GM12878 (cell line): ENCODE data around the gene IL27RA. TPM values are rescaled to one million over a fixed set of nuclear protein-coding genes. Genes with fewer than 3 reads are reported as not detected.

Source experiments
- ATF7 ChIP-seq: fragments of 450-650 bp; IDR thresholded peaks from 2 replicates; pipeline ENCODE4 v1.6.1; 2016; ENCODE audit warnings: low read depth, mild to moderate bottlenecking
- BHLHE40 ChIP-seq, 2 experiments: fragments of 450-650 bp in 1 of 2; IDR thresholded peaks; 2 replicates each; pipeline ENCODE4 v1.6.1; 2011 to 2017; ENCODE audit warnings: low read depth in 2 of 2, borderline replicate concordance in 1 of 2, improper control_type of control experiment in 1 of 2, low read length in 1 of 2, mild to moderate bottlenecking in 1 of 2
- CBFB ChIP-seq: IDR thresholded peaks from 2 replicates; pipeline ENCODE4 v1.6.1; 2016; ENCODE audit warnings: antibody characterized with exemption, low read depth
- CEBPZ ChIP-seq: fragments of 150-350 bp; IDR thresholded peaks from 2 replicates; pipeline ENCODE4 v1.6.1; 2016; ENCODE audit warnings: low read depth, low read length
- CREM ChIP-seq: IDR thresholded peaks from 2 replicates; pipeline ENCODE4 v1.6.1; 2014; ENCODE audit warnings: antibody characterized with exemption, low read depth
- CUX1 ChIP-seq: IDR thresholded peaks from 2 replicates; pipeline ENCODE4 v1.6.1; 2012; ENCODE audit warnings: improper control_type of control experiment, low read depth, low read length; ENCODE audit not compliant: insufficient replicate concordance
- DPF2 ChIP-seq: fragments of 450-650 bp; IDR thresholded peaks from 2 replicates; pipeline ENCODE4 v1.6.1; 2017; ENCODE audit warnings: mild to moderate bottlenecking
- FOXM1 ChIP-seq: IDR thresholded peaks from 2 replicates; pipeline ENCODE4 v1.6.1; 2012; ENCODE audit warnings: low read depth, mild to moderate bottlenecking, inconsistent platforms, low read length, moderate library complexity
- GABPA ChIP-seq: IDR thresholded peaks from 2 replicates; pipeline ENCODE4 v1.6.1; 2014; ENCODE audit warnings: antibody characterized with exemption, low read depth, mild to moderate bottlenecking, inconsistent platforms
- IKZF2 ChIP-seq, 2 experiments: fragments of 450-650 bp; IDR thresholded peaks; 2 replicates each; pipeline ENCODE4 v1.6.1; 2017; ENCODE audit warnings: mild to moderate bottlenecking in 2 of 2, moderate library complexity in 2 of 2
- RELA ChIP-seq: fragments of 450-650 bp; IDR thresholded peaks from 2 replicates; pipeline ENCODE4 v1.8.0; 2014; ENCODE audit warnings: borderline replicate concordance; ENCODE audit not compliant: partially characterized antibody
- RFX5 ChIP-seq: IDR thresholded peaks from 2 replicates; pipeline ENCODE4 v1.6.1; 2011; ENCODE audit warnings: low read depth, low read length, improper control_type of control experiment
- SIN3A ChIP-seq: IDR thresholded peaks from 2 replicates; pipeline ENCODE4 v1.6.1; 2012; ENCODE audit warnings: low read depth, low read length, improper control_type of control experiment
- SPI1 ChIP-seq: IDR thresholded peaks from 2 replicates; pipeline ENCODE4 v1.6.1; 2011; ENCODE audit warnings: low read depth, mild to moderate bottlenecking, low read length, moderate library complexity, borderline replicate concordance; ENCODE audit not compliant: insufficient read depth
- SREBF1 ChIP-seq: IDR thresholded peaks from 2 replicates; pipeline ENCODE4 v1.6.1; 2012; ENCODE audit warnings: mild to moderate bottlenecking, low read length
- SUPT20H ChIP-seq: IDR thresholded peaks from 2 replicates; pipeline ENCODE4 v1.6.1; 2011; ENCODE audit warnings: low read depth, mild to moderate bottlenecking, low read length, moderate library complexity, borderline replicate concordance; ENCODE audit not compliant: control insufficient read depth
- TCF12 ChIP-seq: IDR thresholded peaks from 2 replicates; pipeline ENCODE4 v1.6.1; 2011; ENCODE audit warnings: low read depth, mild to moderate bottlenecking, low read length
- ZBTB4 ChIP-seq: fragments of 450-650 bp; formaldehyde crosslinking; IDR thresholded peaks from 2 replicates; pipeline ENCODE4 v1.4.0; 2022; ENCODE audit warnings: mild to moderate bottlenecking, moderate library complexity
- ZNF384 ChIP-seq: IDR thresholded peaks from 2 replicates; pipeline ENCODE4 v1.6.1; 2012; ENCODE audit warnings: low read depth, mild to moderate bottlenecking, low read length, improper control_type of control experiment, borderline replicate concordance
- ZSCAN29 ChIP-seq: fragments of 450-650 bp; IDR thresholded peaks from 2 replicates; pipeline ENCODE4 v1.6.1; 2017; ENCODE audit warnings: mild to moderate bottlenecking, moderate library complexity
- polyA plus RNA-seq, 11 experiments: library from polyadenylated mRNA; depleted of rRNA in 4 of 11; unstranded in 6 of 11; stranded (reverse) in 5 of 11; fragments of >200 nt; fragmentation: Nextera tagmentation in 4 of 11; fragmentation: Illumina TruSeq in 1 of 11; extraction: Ambion mirVana in 4 of 11; extraction: Trizol in 1 of 11; gene quantifications; 1 replicate in 1 of 11; 2 replicates in 10 of 11; pipeline versions ENCODE4 v1.2.1 to v1.2.3, GENCODE V29; 2011 to 2016; ENCODE audit warnings: inconsistent platforms in 2 of 11, missing spikeins in 2 of 11, low read depth in 1 of 11
- total RNA-seq, 4 experiments: library from RNA; depleted of rRNA in 3 of 4; stranded (reverse); fragments of >200 nt in 3 of 4; fragmentation: Illumina TruSeq in 1 of 4; extraction: Trizol in 1 of 4; gene quantifications; 2 replicates each; pipeline versions ENCODE4 v1.2.1 to v1.2.3, GENCODE V29; 2013 to 2021

Gene IL27RA
- total and polyA plus RNA-seq, 10 of the 15 experiments (the other 5 are each of a cell fraction or from before 2014, with no cell fraction given), result 8.4 to 63.5 (median 41.2) TPM

- TF ChIP-seq CUX1 (peak; percentile 85), SUPT20H (no peak), TCF12 (no peak), ZNF384 (peak; percentile 30; the same call in 1 of the 2 replicates), FOXM1 (peak; percentile 21; the same call in 1 of the 2 replicates), ZSCAN29 (no peak), RELA (no peak), ATF7 (peak; percentile 88), GABPA (no peak), CEBPZ (no peak), BHLHE40 (IDR thresholded peaks at IDR 0.05; ENCODE audit: borderline replicate concordance in 1 of 2, low read depth in 2 of 2, low read length in 1 of 2) (peak; percentile 76 to 80), SPI1 (no peak), SREBF1 (no peak), IKZF2 (IDR thresholded peaks at IDR 0.05) (peak; percentile 85 to 90), CBFB (peak; percentile 69; the same call in 1 of the 2 replicates), RFX5 (no peak), DPF2 (peak; percentile 85), SIN3A (no peak), ZBTB4 (CRISPR knock-in tag) (no peak), CREM (no peak; the same call in 1 of the 2 replicates)
Measured at GRCh38 chr19:14015524-14016035, 16.0 kb upstream of the IL27RA start (continued).
